ENCODE measurements around the gene VIPR1.
A peak's percentile ranks its signal among the peaks of the same experiment; 100 is the strongest.
"Not testable (repeated sequence)": the region's sequence is repeated elsewhere in the genome, so short reads cannot be mapped to it uniquely, and the experiment has no call there.

The VIPR1 gene

GRCh38 chr3:42556089-42556632 lies 53.7 kb downstream of the VIPR1 start:
- Histone ChIP-seq H3K27ac (peak overlapping the region; percentile 87), H3K4me3 (ENCODE audit: low read depth, low read length) (no peak overlapping the region), H3K27me3 (ENCODE audit: insufficient read depth, low read depth, severe bottlenecking) (no peaks in the 10 kb centered on the region), H3K9me3 (ENCODE audit: severe bottlenecking) (no peaks in the 10 kb centered on the region), H3K36me3 (peaks cover 67% of the 10 kb centered on the region)
- no peak for TF ChIP-seq CTCF (IDR thresholded peaks at IDR 0.05; ENCODE audit: low read depth, low read length)
- DNase-seq = peak; percentile 91

- not testable (repeated sequence) for DNase-seq; H3K4me3 ChIP-seq (ENCODE audit: low read depth, low read length); H3K27me3 ChIP-seq (ENCODE audit: insufficient read depth, low read depth, severe bottlenecking); H3K9me3 ChIP-seq (ENCODE audit: severe bottlenecking)
- Histone ChIP-seq H3K36me3 (peaks cover 72% of the 10 kb centered on the region), H3K27ac (peak overlapping the region; percentile 87)
These were observed 54.4 kb downstream of the VIPR1 start for GRCh38 chr3:42556817-42557216.

GRCh38 chr3:42557854-42558253 lies 55.4 kb downstream of the VIPR1 start:
- peak overlapping the region; percentile 87; the same call in 1 of the 2 replicates for H3K27ac ChIP-seq
- no peaks in the 10 kb centered on the region for H3K9me3 ChIP-seq (ENCODE audit: severe bottlenecking)
- H3K4me3 ChIP-seq (ENCODE audit: low read depth, low read length) = no peak overlapping the region
- H3K36me3 ChIP-seq = peaks cover 77% of the 10 kb centered on the region
- peak; percentile 71 for TF ChIP-seq CTCF (IDR thresholded peaks at IDR 0.05; ENCODE audit: low read depth, low read length)
- no peaks in the 10 kb centered on the region for H3K27me3 ChIP-seq (ENCODE audit: insufficient read depth, low read depth, severe bottlenecking)
- DNase-seq = peak; percentile 72

GRCh38 chr3:42562047-42562907 lies 59.8 kb downstream of the VIPR1 start:
- Histone ChIP-seq H3K4me3 (ENCODE audit: low read depth, low read length) (no peak overlapping the region), H3K36me3 (peaks cover 81% of the 10 kb centered on the region)
- DNase-seq = no peak

GRCh38 chr3:42569593-42570142 lies 67.2 kb downstream of the VIPR1 start:
- H3K9me3 ChIP-seq (ENCODE audit: severe bottlenecking) = no peaks in the 10 kb centered on the region
- H3K4me3 ChIP-seq (ENCODE audit: low read depth, low read length) = no peak overlapping the region
- TF ChIP-seq CTCF (IDR thresholded peaks at IDR 0.05; ENCODE audit: low read depth, low read length) = no peak
- DNase-seq = peak; percentile 75
- peaks cover 41% of the 10 kb centered on the region for H3K36me3 ChIP-seq
- H3K27ac ChIP-seq = peak overlapping the region; percentile 33; the same call in 1 of the 2 replicates
- no peaks in the 10 kb centered on the region for H3K27me3 ChIP-seq (ENCODE audit: insufficient read depth, low read depth, severe bottlenecking)

More at GRCh38 chr3:42562047-42562907, 59.8 kb downstream of the VIPR1 start:
- no peak for TF ChIP-seq CTCF (IDR thresholded peaks at IDR 0.05; ENCODE audit: low read depth, low read length)
- H3K9me3 ChIP-seq (ENCODE audit: severe bottlenecking) = no peaks in the 10 kb centered on the region
- H3K27me3 ChIP-seq (ENCODE audit: insufficient read depth, low read depth, severe bottlenecking) = no peaks in the 10 kb centered on the region
- no peak overlapping the region for H3K27ac ChIP-seq

GRCh38 chr3:42572278-42572677 lies 69.8 kb downstream of the VIPR1 start:
- peaks cover 28% of the 10 kb centered on the region for H3K36me3 ChIP-seq
- no peak overlapping the region for H3K4me3 ChIP-seq (ENCODE audit: low read depth, low read length)
- no peaks in the 10 kb centered on the region for H3K9me3 ChIP-seq (ENCODE audit: severe bottlenecking)
- DNase-seq = peak; percentile 71
- TF ChIP-seq CTCF (IDR thresholded peaks at IDR 0.05; ENCODE audit: low read depth, low read length) = peak; percentile 87
- H3K27ac ChIP-seq = no peak overlapping the region
- H3K27me3 ChIP-seq (ENCODE audit: insufficient read depth, low read depth, severe bottlenecking) = no peaks in the 10 kb centered on the region
